AG04450 (cell line): ENCODE measurements around the gene EFCAB6. TPM values are rescaled to one million over a fixed set of nuclear protein-coding genes. Genes with fewer than 3 reads are reported as not detected.

Source experiments
- CTCF ChIA-PET: fragments of 300-600, 350-600 bp; formaldehyde crosslinking; extraction: SDS; loops from one replicate; lab custom pipeline; 2022; ENCODE audit warnings: antibody characterized with exemption, inconsistent platforms; lab: Charles Lee
- POLR2A ChIA-PET: fragments of 350-600 bp; formaldehyde crosslinking; extraction: SDS; loops from one replicate; lab custom pipeline; 2021; ENCODE audit warnings: antibody characterized with exemption, inconsistent platforms; lab: Yijun Ruan, JAX
- DNase-seq: peaks from one replicate; pipeline ENCODE4 v3.0.0-alpha.2; 2011; ENCODE audit warnings: low read depth, low spot score
- H3K27ac ChIP-seq: one replicate; pipeline ENCODE4 v1.5.1; 2012; ENCODE audit warnings: low read depth, low read length, control low read depth
- H3K27me3 ChIP-seq: one replicate; pipeline ENCODE4 v1.6.0; 2012; ENCODE audit warnings: low read length; ENCODE audit not compliant: control insufficient read depth, insufficient read depth
- H3K4me3 ChIP-seq: 2 replicates; pipeline ENCODE4 v1.5.1; 2011; ENCODE audit warnings: mild to moderate bottlenecking, low read depth, low read length, control low read depth
- H3K9me3 ChIP-seq: 2 replicates; pipeline ENCODE4 v1.5.1; 2012; ENCODE audit warnings: low read length; ENCODE audit not compliant: control insufficient read depth, insufficient read depth
- polyA plus RNA-seq: library from polyadenylated mRNA; depleted of rRNA; stranded (reverse); fragments of >200 nt; gene quantifications from 2 replicates; pipeline ENCODE4 v1.2.3, GENCODE V29; 2011
- TF ChIP-seq, protein P1 (sequence below): IDR thresholded peaks from 2 replicates; pipeline ENCODE4 v1.5.1; 2011; ENCODE audit warnings: low read depth, low read length, control low read depth, inconsistent platforms

The EFCAB6 gene
- polyA plus RNA-seq, 1 experiment, result 1.4 TPM

- TF ChIP-seq, protein P1, sequence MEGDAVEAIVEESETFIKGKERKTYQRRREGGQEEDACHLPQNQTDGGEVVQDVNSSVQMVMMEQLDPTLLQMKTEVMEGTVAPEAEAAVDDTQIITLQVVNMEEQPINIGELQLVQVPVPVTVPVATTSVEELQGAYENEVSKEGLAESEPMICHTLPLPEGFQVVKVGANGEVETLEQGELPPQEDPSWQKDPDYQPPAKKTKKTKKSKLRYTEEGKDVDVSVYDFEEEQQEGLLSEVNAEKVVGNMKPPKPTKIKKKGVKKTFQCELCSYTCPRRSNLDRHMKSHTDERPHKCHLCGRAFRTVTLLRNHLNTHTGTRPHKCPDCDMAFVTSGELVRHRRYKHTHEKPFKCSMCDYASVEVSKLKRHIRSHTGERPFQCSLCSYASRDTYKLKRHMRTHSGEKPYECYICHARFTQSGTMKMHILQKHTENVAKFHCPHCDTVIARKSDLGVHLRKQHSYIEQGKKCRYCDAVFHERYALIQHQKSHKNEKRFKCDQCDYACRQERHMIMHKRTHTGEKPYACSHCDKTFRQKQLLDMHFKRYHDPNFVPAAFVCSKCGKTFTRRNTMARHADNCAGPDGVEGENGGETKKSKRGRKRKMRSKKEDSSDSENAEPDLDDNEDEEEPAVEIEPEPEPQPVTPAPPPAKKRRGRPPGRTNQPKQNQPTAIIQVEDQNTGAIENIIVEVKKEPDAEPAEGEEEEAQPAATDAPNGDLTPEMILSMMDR, result no peak
- ChIA-PET CTCF (no interaction called here), POLR2A (no interaction called here)
- DNase-seq, result no peak
- Histone ChIP-seq H3K9me3 (peaks cover 65% of the 10 kb centered on the region), H3K27ac (no peak overlapping the region), H3K27me3 (no peaks in the 10 kb centered on the region), H3K4me3 (no peak overlapping the region)
Observed at GRCh38 chr22:43500792-43501785, 311.0 kb downstream of the EFCAB6 start.

GRCh38 chr22:43498856-43499253, 313.2 kb downstream of the EFCAB6 start:
- TF ChIP-seq, protein P1, result no peak
- no peak overlapping the region for H3K4me3 ChIP-seq
- ChIA-PET CTCF (no interaction called here), POLR2A (no interaction called here)
- no peak overlapping the region for H3K27ac ChIP-seq
- DNase-seq, result no peak
- no peaks in the 10 kb centered on the region for H3K27me3 ChIP-seq
- H3K9me3 ChIP-seq, result peaks cover 58% of the 10 kb centered on the region

- Histone ChIP-seq H3K27ac (no peak overlapping the region), H3K9me3 (peaks cover 58% of the 10 kb centered on the region), H3K4me3 (no peak overlapping the region), H3K27me3 (no peaks in the 10 kb centered on the region)
- TF ChIP-seq, protein P1, result no peak
- POLR2A ChIA-PET, result no interaction called here
- CTCF ChIA-PET, result no interaction called here
- DNase-seq, result no peak
Observed at GRCh38 chr22:43497956-43498855, 313.9 kb downstream of the EFCAB6 start.

- Histone ChIP-seq H3K27ac (no peak overlapping the region), H3K9me3 (peaks cover 42% of the 10 kb centered on the region), H3K27me3 (no peaks in the 10 kb centered on the region), H3K4me3 (no peak overlapping the region)
- ChIA-PET POLR2A (no interaction called here), CTCF (no interaction called here)
- TF ChIP-seq, protein P1, result no peak
- no peak for DNase-seq
Observed at GRCh38 chr22:43493297-43493696, 318.8 kb downstream of the EFCAB6 start.
